ENCODE measurements around the gene COPS4. TPM values are rescaled to one million over a fixed set of nuclear protein-coding genes. Genes with fewer than 3 reads are reported as not detected.

The COPS4 gene
- 59.6 and 63.6 TPM in 2 replicates for total RNA-seq

DNA sequence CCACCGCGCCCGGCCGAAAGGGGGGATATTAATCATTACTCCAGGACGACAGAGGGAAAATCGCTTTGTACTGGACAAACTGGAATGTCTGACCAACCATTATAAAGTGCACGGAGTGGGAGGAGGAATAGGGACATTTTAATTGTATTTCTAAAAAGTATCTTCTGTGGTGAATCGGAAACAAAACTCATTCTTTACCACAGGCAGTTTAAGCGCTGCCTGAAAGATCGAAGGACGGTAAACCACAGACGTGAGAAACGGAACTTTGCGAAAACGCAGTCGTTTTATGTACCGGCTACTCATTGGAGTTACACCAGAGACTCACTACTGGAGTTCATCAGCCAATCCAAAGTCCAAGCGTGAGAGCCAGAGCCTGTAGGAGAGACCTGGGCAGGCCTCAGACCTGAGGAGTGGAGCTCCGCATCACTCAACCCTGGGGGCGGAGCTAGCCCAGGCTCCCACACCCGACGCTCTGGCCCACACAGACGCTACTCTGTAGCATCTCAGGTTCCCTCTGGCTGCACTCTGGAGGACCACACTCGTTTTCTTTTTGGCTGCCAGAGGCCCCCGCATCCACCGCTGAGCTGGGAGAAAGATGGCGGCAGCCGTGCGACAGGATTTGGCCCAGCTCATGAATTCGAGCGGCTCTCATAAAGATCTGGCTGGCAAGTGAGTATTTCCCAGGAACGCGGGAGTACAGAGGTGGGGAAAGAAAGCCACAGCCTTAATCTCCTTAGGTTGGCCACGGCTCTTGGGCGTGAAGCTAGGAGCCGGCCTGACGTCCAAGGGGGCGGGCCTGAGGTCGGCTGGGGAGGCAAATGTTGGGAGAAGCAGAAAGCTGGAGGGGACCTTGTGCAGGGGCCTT lies at the start of gene COPS4:
Gene COPS4 (plus strand): TSS at position 554 of the 865 bp plus-strand sequence. CDS start 42 bp downstream, at position 596.

DNA sequence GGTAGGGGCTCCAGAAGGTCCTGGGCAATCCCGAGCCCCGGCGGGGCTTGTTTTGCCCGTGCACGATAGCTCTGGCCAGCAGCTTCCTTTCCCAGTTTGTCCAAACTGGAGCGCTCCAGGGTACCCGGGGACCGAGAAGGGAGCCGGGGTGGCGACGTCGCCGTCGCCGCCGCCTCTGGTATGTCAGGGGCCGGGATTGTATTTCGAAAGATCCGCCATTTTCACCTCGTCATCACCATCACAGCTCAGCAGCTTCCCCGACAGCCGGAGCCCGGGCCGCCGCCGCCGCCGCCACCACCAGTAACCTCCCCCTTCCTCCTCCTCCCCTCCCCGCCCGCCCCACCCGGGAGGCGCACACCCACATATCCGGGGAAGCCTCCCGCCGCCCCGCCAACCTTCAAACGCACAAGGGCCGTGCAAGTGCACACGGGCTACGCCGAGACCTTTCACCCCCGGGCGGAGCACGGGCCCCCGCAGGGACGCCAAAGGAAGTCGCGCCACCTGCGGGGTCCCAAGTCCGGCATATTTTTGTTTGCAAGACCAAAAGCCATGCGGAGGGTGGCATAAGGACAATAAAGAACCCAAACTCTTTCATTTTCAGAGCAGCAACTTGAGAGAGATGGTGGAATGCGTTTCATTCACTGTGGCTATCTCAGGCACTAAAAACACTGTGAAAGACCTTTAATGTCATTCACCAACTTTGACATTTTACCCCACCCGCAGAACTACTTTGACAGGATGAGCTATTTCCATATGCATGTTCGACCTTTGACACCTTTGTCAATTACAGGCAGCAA lies 24.3 kb upstream of the COPS4 start, which contains the start of gene LIN54:
Gene LIN54 (minus strand): TSS at position 302 of the 797 bp plus-strand sequence. CDS start 25,979 bp downstream, outside the sequence.

DNA sequence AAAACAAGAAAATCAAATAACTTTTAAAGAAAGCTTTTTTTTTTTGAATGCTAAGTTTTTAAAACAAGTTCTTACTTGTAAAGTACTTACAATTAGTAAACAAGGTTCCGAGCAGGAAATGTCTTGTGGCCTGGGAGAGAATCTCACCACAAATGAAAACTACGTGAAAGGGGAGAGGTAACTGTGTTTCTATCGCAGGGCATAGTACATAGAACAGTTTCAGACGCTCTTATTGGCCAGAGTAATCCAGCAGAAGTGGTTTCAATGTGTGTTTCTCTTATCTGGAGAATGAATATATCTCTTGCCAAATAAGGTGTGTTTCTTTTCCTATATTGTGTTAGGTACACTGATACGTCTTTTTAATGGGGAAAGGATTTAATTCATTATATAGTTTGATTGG lies 79.6 kb downstream of the COPS4 start, which contains the start of gene PLAC8:
Gene PLAC8 (minus strand): TSS at position 154 of the 400 bp plus-strand sequence. CDS start 6,808 bp downstream, outside the sequence.

Other genes with a start within 250 kb of the COPS4 start
- gene SCD5, start 236.4 kb upstream of the COPS4 start, total RNA-seq, result 33.6 and 34.4 TPM in 2 replicates
- 165 TPM in 2 replicates for gene SEC31A, start 144.0 kb upstream of the COPS4 start, total RNA-seq
- 1.1 and 1.2 TPM in 2 replicates for gene THAP9, start 134.4 kb upstream of the COPS4 start, total RNA-seq
- gene LIN54, start 24.4 kb upstream of the COPS4 start, total RNA-seq, result 9.7 and 16.1 TPM in 2 replicates
- gene PLAC8, start 79.5 kb downstream of the COPS4 start, total RNA-seq, result 1.5 and 2.1 TPM in 2 replicates
- gene COQ2, start 249.6 kb downstream of the COPS4 start, total RNA-seq, result 21.7 and 28.7 TPM in 2 replicates